K562 (cell line): Measurements from ENCODE around the gene GATAD1. TPM values are rescaled to one million over a fixed set of nuclear protein-coding genes. Genes with fewer than 3 reads are reported as not detected.
A peak's percentile ranks its signal among the peaks of the same experiment; 100 is the strongest.

Source experiments
- ATAC-seq: fragments of 200-7000 bp; cut with Tn5 transposase; 3 replicates; pipeline ENCODE4 v1.9.1; 2020; ENCODE audit warnings: moderate library complexity
- BruUV-seq: library from RNA; stranded (reverse); fragments of 400-500 nt; replicated peaks from 2 replicates; lab custom pipeline; 2021; lab: Mats Ljungman, UMichigan
- CTCF ChIA-PET: fragments of 300-600 bp; formaldehyde crosslinking; extraction: SDS; loops from one replicate; lab custom pipeline; 2021; ENCODE audit warnings: low intra/inter-chr PET ratio; lab: Yijun Ruan, JAX
- POLR2A ChIA-PET: fragments of 300-600, 350-650 bp; sonication (Branson Sonifier 250); formaldehyde crosslinking; extraction: SDS; loops from one replicate; lab custom pipeline; 2021; ENCODE audit warnings: antibody characterized with exemption, inconsistent platforms; lab: Yijun Ruan, JAX
- DNase-seq, 4 experiments: peaks; one replicate each; pipeline versions ENCODE4 v3.0.0 to v3.0.0-alpha.2; 2011 to 2018; ENCODE audit warnings: low spot score in 3 of 4, mixed read lengths in 3 of 4; ENCODE audit errors: extremely low read depth in 1 of 4
- FAIRE-seq: peaks from 2 replicates; lab custom pipeline; 2011; peaks lifted over from hg19 to GRCh38; lab: Jason Lieb, UNC
- H2AFZ ChIP-seq: 2 replicates; pipeline ENCODE4 v1.6.0; 2011; ENCODE audit warnings: low read depth, low read length, control low read depth, inconsistent platforms
- H3K27ac ChIP-seq: fragments of 200-600 bp; 3 replicates; pipeline ENCODE4 v1.8.0; 2011; ENCODE audit warnings: low read depth, mild to moderate bottlenecking, control low read depth, inconsistent platforms, low read length, moderate library complexity, mixed read lengths; ENCODE audit errors: extremely low read depth
- H3K27me3 ChIP-seq, 2 experiments: fragments of 300-600 bp in 1 of 2; 2 replicates in 1 of 2; 3 replicates in 1 of 2; pipeline versions ENCODE4 v1.6.0 to v1.8.0; 2011; ENCODE audit warnings: inconsistent platforms in 2 of 2, low read length in 2 of 2, mild to moderate bottlenecking in 1 of 2, mixed read lengths in 1 of 2, moderate library complexity in 1 of 2; ENCODE audit not compliant: control insufficient read depth in 2 of 2, insufficient read depth in 2 of 2
- H3K36me3 ChIP-seq: fragments of 300-600 bp; 3 replicates; pipeline ENCODE4 v1.8.0; 2011; ENCODE audit warnings: mild to moderate bottlenecking, low read length, inconsistent platforms; ENCODE audit not compliant: control insufficient read depth, insufficient read depth
- H3K4me1 ChIP-seq, 2 experiments: fragments of 200-600 bp in 1 of 2; replicated peaks in 1 of 2; 2 replicates in 1 of 2; 3 replicates in 1 of 2; pipeline versions ENCODE4 v1.5.1 to v1.8.0; 2011; ENCODE audit warnings: inconsistent platforms in 2 of 2, low read length in 2 of 2, mild to moderate bottlenecking in 1 of 2, mixed read lengths in 1 of 2, moderate library complexity in 1 of 2; ENCODE audit not compliant: control insufficient read depth in 2 of 2, insufficient read depth in 2 of 2
- H3K4me2 ChIP-seq: 2 replicates; pipeline ENCODE4 v1.6.1; 2011; ENCODE audit warnings: low read length, control low read depth, inconsistent platforms, mixed read lengths; ENCODE audit not compliant: insufficient read depth
- H3K4me3 ChIP-seq: fragments of 200-600 bp; sonication (generic), shearing (Covaris generic); 2 replicates; pipeline ENCODE4 v1.5.1; 2016; ENCODE audit warnings: control low read depth, inconsistent platforms
- H3K79me2 ChIP-seq: fragments of 200-600 bp; 3 replicates; pipeline ENCODE4 v1.8.0; 2011; ENCODE audit warnings: low read length, inconsistent platforms; ENCODE audit not compliant: control insufficient read depth, insufficient read depth
- H3K9ac ChIP-seq, 2 experiments: 2 replicates each; pipeline versions ENCODE4 v1.6.0 to v1.6.1; 2011; ENCODE audit warnings: low read depth in 2 of 2, low read length in 2 of 2, control low read depth in 1 of 2, inconsistent platforms in 1 of 2, mild to moderate bottlenecking in 1 of 2, mixed read lengths in 1 of 2; ENCODE audit not compliant: insufficient read depth in 1 of 2
- H3K9me1 ChIP-seq: one replicate; pipeline ENCODE4 v1.6.0; 2011; ENCODE audit warnings: inconsistent platforms, mild to moderate bottlenecking, low read length, moderate library complexity; ENCODE audit not compliant: control insufficient read depth, insufficient read depth
- H3K9me3 ChIP-seq: replicated peaks from 2 replicates; pipeline ENCODE4 v1.5.1; 2011; ENCODE audit warnings: low read depth, low read length, inconsistent platforms; ENCODE audit not compliant: control insufficient read depth, insufficient read depth
- H4K20me1 ChIP-seq: replicated peaks from 2 replicates; pipeline ENCODE4 v1.6.1; 2011; ENCODE audit warnings: low read length, inconsistent platforms, mixed read lengths; ENCODE audit not compliant: control insufficient read depth, insufficient read depth
- ARID3A ChIP-seq: IDR thresholded peaks from 2 replicates; pipeline ENCODE4 v1.6.1; 2012; ENCODE audit warnings: low read depth, low read length, improper control_type of control experiment, borderline replicate concordance
- CREB1 ChIP-seq, 2 experiments: sonication (generic) in 1 of 2; formaldehyde crosslinking in 1 of 2; IDR thresholded peaks; 2 replicates each; pipeline versions ENCODE4 v1.6.1 to v1.8.0; 2012 to 2022; ENCODE audit warnings: inconsistent platforms in 1 of 2, mild to moderate bottlenecking in 1 of 2, missing genetic modification reagents in 1 of 2, moderate library complexity in 1 of 2
- HDAC2 ChIP-seq: fragments of 450-650 bp; IDR thresholded peaks from 2 replicates; pipeline ENCODE4 v1.6.1; 2016; ENCODE audit warnings: mild to moderate bottlenecking
- HMGN3 ChIP-seq: IDR thresholded peaks from 2 replicates; pipeline ENCODE4 v1.6.1; 2011; ENCODE audit warnings: borderline replicate concordance, low read depth, mild to moderate bottlenecking, mixed read lengths, low read length; ENCODE audit not compliant: insufficient read length; ENCODE audit errors: extremely low read depth
- JUND ChIP-seq, 2 experiments: IDR thresholded peaks; 2 replicates in 1 of 2; 3 replicates in 1 of 2; pipeline ENCODE4 v1.6.1; 2011; ENCODE audit warnings: borderline replicate concordance in 2 of 2, low read depth in 2 of 2, low read length in 2 of 2, improper control_type of control experiment in 1 of 2, missing biosample characterization in 1 of 2, missing genetic modification characterization in 1 of 2, missing genetic modification reagents in 1 of 2
- SMC3 ChIP-seq: conservative IDR thresholded peaks from 2 replicates; pipeline ENCODE4 v1.6.1; 2011; ENCODE audit warnings: low read depth, low read length, improper control_type of control experiment; ENCODE audit not compliant: insufficient read depth
- THRB ChIP-seq: fragments of 450-650 bp; formaldehyde crosslinking; conservative IDR thresholded peaks from 2 replicates; pipeline ENCODE4 v1.4.0; 2022; ENCODE audit warnings: mild to moderate bottlenecking, missing genetic modification characterization
- YY1 ChIP-seq, 3 experiments: IDR thresholded peaks; 2 replicates each; pipeline ENCODE4 v1.6.1; 2011; ENCODE audit warnings: low read length in 2 of 3, mild to moderate bottlenecking in 2 of 3, moderate library complexity in 2 of 3, borderline replicate concordance in 1 of 3, control low read depth in 1 of 3, low read depth in 1 of 3; ENCODE audit not compliant: insufficient read depth in 3 of 3, insufficient replicate concordance in 2 of 3, control insufficient read depth in 1 of 3, insufficient read length in 1 of 3; ENCODE audit errors: extremely low read depth in 1 of 3
- ZNF282 ChIP-seq: sonication (generic); formaldehyde crosslinking; IDR thresholded peaks from 2 replicates; pipeline ENCODE4 v1.8.1; 2023; ENCODE audit warnings: missing genetic modification reagents
- ZNF740 ChIP-seq, 3 experiments: fragments of 200-800 bp in 1 of 3; sonication (Bioruptor generic) in 1 of 3; sonication (generic) in 1 of 3; formaldehyde crosslinking in 1 of 3; IDR thresholded peaks; 2 replicates each; pipeline versions ENCODE4 v1.6.1 to v1.8.0; 2016 to 2022; ENCODE audit warnings: mild to moderate bottlenecking in 2 of 3, missing compliant biosample characterization in 2 of 3, missing genetic modification characterization in 2 of 3, missing genetic modification reagents in 1 of 3
- WGBS: fragments of 100-300 bp; shearing (Covaris generic); methylation state at CpG from one replicate; pipeline ENCODE4 v1.1.6; 2016; ENCODE audit warnings: low coverage, mixed read lengths; ENCODE audit not compliant: insufficient coverage; ENCODE audit errors: missing lambda C conversion rate; 5-methylcytosine and 5-hydroxymethylcytosine counted together
- in situ Hi-C: fragments of 300-500 bp; cut with MboI; formaldehyde crosslinking; loops from 4 replicates; pipeline ENCODE4 v1.15.0; 2018; ENCODE audit warnings: inconsistent platforms, mixed read lengths
- intact Hi-C: fragments of 100-400 bp; cut with micrococcal nuclease; formaldehyde crosslinking; loops from 2 replicates; pipeline ENCODE4 v1.14.2; 2022
- polyA plus RNA-seq, 8 experiments: library from polyadenylated mRNA; depleted of rRNA in 4 of 8; stranded (reverse) in 5 of 8; unstranded in 3 of 8; fragments of >200 nt; fragmentation: Nextera tagmentation in 2 of 8; fragmentation: Illumina TruSeq in 1 of 8; extraction: Ambion mirVana in 2 of 8; extraction: Trizol in 1 of 8; gene quantifications; 2 replicates each; pipeline versions ENCODE4 v1.2.1 to v1.2.3, GENCODE V29; 2011 to 2014; ENCODE audit warnings: inconsistent platforms in 1 of 8, missing spikeins in 1 of 8
- total RNA-seq, 7 experiments: library from RNA; depleted of rRNA in 6 of 7; stranded (reverse); fragments of >200 nt in 6 of 7; fragmentation: Illumina TruSeq in 2 of 7; extraction: Trizol in 2 of 7; gene quantifications; 2 replicates each; pipeline versions ENCODE4 v1.2.1 to v1.2.3, GENCODE V29; 2011 to 2021; ENCODE audit warnings: low replicate concordance in 1 of 7

Gene GATAD1
- total and polyA plus RNA-seq, 9 of the 15 experiments (the other 6 are each of a cell fraction or from before 2014, with no cell fraction given) = 9.3 to 67.7 (median 34.3) TPM

GRCh38 chr7:92461027-92462003 is 14.0 kb downstream of the GATAD1 start:
- H3K9me3 ChIP-seq = no peaks in the 10 kb centered on the region
- 41% methylated on average over 8 of the region's 8 CpGs for WGBS
- H3K4me1 ChIP-seq = peaks cover 0 to 4% of the 10 kb centered on the region in 2 experiments; a peak in 2 of 5 replicates
- in situ Hi-C loops = no loop called here
- H4K20me1 ChIP-seq = no peaks in the 10 kb centered on the region
- peak overlapping the region; percentile 94 for H2AFZ ChIP-seq
- H3K27me3 ChIP-seq = no peaks in the 10 kb centered on the region
- peaks cover 17% of the 10 kb centered on the region for H3K36me3 ChIP-seq
- H3K4me2 ChIP-seq = peak overlapping the region; percentile 37; the same call in 1 of the 2 replicates
- H3K9me1 ChIP-seq = no peaks in the 10 kb centered on the region
- ChIA-PET POLR2A (interaction anchor here (0.6 to 2.0 kb wide), 4 partner anchors 11 to 849 kb away, joined by 3 to 15 read pairs (median 4); partner anchors contain the start of gene GATAD1), CTCF (interaction anchor here (0.6 to 1.3 kb wide), 4 partner anchors 446 to 710 kb away, joined by 3 to 7 read pairs (median 4); partner anchors contain the start of gene MTERF1)
- intact Hi-C loops = loop anchor here (1.0 to 2.0 kb wide), 2 partner anchors 37 to 581 kb away; partner anchors contain the start of gene MTERF1
- peak; percentile 93 for ATAC-seq
- no TSS peak for BruUV-seq
- H3K9ac ChIP-seq = peak overlapping the region in 1 of 2 experiments; percentile 32; a peak in 1 of 4 replicates
- peak overlapping the region; percentile 22; the same call in 2 of the 3 replicates for H3K27ac ChIP-seq
- H3K79me2 ChIP-seq = no peaks in the 10 kb centered on the region
- H3K4me3 ChIP-seq = no peak overlapping the region
- FAIRE-seq = peak; percentile 86
- peak; percentile 53 to 75 (median 65) for DNase-seq
- TF ChIP-seq THRB (CRISPR knock-in tag) (no peak), HDAC2 (no peak), YY1 (IDR thresholded peaks at IDR 0.05; ENCODE audit: borderline replicate concordance in 1 of 3, control insufficient read depth in 1 of 3, extremely low read depth in 1 of 3, insufficient read depth in 3 of 3, insufficient read length in 1 of 3, insufficient replicate concordance in 2 of 3, low read depth in 1 of 3, low read length in 2 of 3) (peak in 2 of 3 experiments; percentile 64 to 85), SMC3 (peak; percentile 68), CREB1 (IDR thresholded peaks at IDR 0.05) (no peak), CREB1 (CRISPR knock-in tag; IDR thresholded peaks at IDR 0.05) (no peak), HMGN3 (no peak), ARID3A (peak; percentile 37; the same call in 1 of the 2 replicates), JUND (IDR thresholded peaks at IDR 0.05; ENCODE audit: borderline replicate concordance, low read depth, low read length) (no peak), JUND (tag; IDR thresholded peaks at IDR 0.05; ENCODE audit: borderline replicate concordance, low read depth, low read length) (no peak), ZNF740 (CRISPR knock-in tag; IDR thresholded peaks at IDR 0.05) (no peak), ZNF740 (tag; IDR thresholded peaks at IDR 0.05) (no peak), ZNF282 (no peak)
